ENCODE results near the gene CLP1. TPM values are rescaled to one million over a fixed set of nuclear protein-coding genes. Genes with fewer than 3 reads are reported as not detected.

The CLP1 gene
- total RNA-seq (10 to 100 TPM; 12.8 to 18.5 (median 14.7) TPM), polyA plus RNA-seq (10 to 100 TPM; 10.1 to 10.3 TPM), total RNA-seq (10.0 reads per million, percentile 35 among the genes with 10 or more reads in this experiment)

DNA sequence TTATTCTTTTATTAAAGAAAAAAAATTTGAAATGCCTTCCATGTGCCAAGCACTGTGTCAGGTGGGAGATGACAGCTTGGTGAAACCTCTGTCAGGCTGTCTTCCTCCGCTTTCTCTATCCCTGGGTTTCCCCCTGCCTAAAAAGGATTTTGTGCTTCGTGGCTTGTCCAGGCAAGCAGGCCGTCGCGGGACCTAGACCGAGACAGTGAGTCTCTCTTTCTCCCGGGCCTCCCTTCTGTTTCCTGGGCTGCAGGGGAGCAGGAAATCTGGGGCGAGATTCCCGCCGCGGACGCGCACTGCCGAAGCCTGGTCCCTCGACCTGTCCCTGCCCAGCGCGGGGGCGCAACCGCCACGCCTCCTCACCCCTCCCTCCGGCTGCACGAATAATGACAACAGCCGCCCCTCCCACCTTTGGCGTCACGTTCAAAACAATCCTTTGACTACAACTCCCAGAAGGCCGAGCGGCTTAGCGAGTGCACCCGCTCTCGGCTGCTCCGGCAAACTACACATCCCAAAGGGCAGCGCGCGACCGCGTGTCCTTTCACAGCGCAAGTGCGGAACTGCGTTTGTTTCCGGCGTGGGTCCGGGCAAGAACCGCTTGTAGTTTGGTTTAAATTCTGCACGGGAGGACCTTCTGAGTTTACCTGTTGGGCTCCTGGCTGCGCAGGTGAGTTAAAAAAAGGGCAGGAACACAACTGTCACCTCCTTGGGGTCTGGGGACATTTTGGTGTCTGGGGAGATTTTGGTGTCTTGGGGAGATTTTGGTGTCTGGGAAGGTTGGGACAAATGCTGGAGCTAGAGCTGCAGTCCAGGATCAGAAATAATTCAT, at the start of gene CLP1:
Gene CLP1, plus strand, starts transcription at position 569 of the 829 bp plus-strand sequence. CDS start 1,715 bp downstream, outside the sequence.
- Histone ChIP-seq H3K4me3 (ENCODE audit: low read length) (peak within 1 kb of the TSS; percentile 64), H3K27ac (ENCODE audit: low read depth, low read length) (peak within 1 kb of the TSS; percentile 92), H3K36me3 (ENCODE audit: control insufficient read depth in 2 of 3, insufficient read depth in 3 of 3, low read length in 3 of 3) (peaks cover 16 to 32% (median 21%) of the 10 kb centered on the region in 3 experiments), H3K9me3 (ENCODE audit: control insufficient read depth in 2 of 3, low read length in 3 of 3) (no peaks in the 10 kb centered on the region), H3K4me1 (ENCODE audit: control insufficient read depth in 2 of 2, insufficient read depth in 2 of 2, low read length in 2 of 2) (peaks cover 4 to 10% of the 10 kb centered on the region in 2 donors), H3K27me3 (ENCODE audit: control insufficient read depth in 2 of 2, insufficient read depth in 2 of 2, low read length in 2 of 2) (no peaks in the 10 kb centered on the region)
- peaks cover 8 to 45% (median 36%) of the 10 kb centered on the region in 7 donors for H3K4me1 Mint-ChIP-seq
- peak within 1 kb of the TSS; percentile 88 to 98 (median 94) for H3K27ac Mint-ChIP-seq
- H3K9me3 Mint-ChIP-seq, result no peaks in the 10 kb centered on the region
- peak within 1 kb of the TSS; percentile 89 to 100 (median 94) for H3K4me3 Mint-ChIP-seq
- POLR2A ChIA-PET, result interaction anchor here (0.8 to 2.0 kb wide), 8 partner anchors 10 to 175 kb away, joined by 3 to 13 read pairs (median 4); partner anchors contain the start of genes MED19, TMX2 and UBE2L6
- ATAC-seq, result peak; percentile 99
- no peaks in the 10 kb centered on the region for H3K27me3 Mint-ChIP-seq
- DNase-seq, result peak; percentile 87 to 99 (median 98)
- H3K36me3 Mint-ChIP-seq, result peaks cover 4 to 22% (median 11%) of the 10 kb centered on the region in 5 donors
- CTCF ChIA-PET, result interaction anchor here (0.8 to 1.4 kb wide), 2 partner anchors 9 to 14 kb away, joined by 3 to 4 read pairs; no protein-coding TSS in a partner anchor
- intact Hi-C loops (cut with micrococcal nuclease), result loop anchor here (1.0 to 5.0 kb wide), 17 partner anchors 8 to 1893 kb away; partner anchors contain the start of genes MED19 (in 2 of the 2), SELENOH (in 2 of the 2), SSRP1 (in 2 of the 2) and TIMM10 (in 2 of the 2)

DNA sequence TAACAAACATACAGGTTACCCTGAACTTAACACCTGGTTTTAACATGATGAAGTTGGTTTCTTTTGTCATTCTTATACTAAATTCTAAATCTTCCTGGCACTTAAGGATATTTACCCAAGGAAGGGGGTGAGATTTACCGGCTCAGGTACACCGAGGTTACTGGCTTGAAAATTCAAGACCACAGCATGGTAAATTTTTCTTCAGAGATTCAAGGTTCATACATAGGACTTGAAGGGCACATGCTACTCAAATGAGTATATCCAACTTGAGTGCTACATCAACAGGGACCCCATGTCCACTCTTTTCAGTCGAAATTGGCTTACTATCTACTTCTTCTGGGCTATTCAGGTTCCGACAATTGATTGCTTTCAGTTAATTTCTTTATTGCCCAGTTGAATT, 47.4 kb upstream of the CLP1 start:
- ChIA-PET CTCF (no interaction called here), POLR2A (no interaction called here)
- no peak for DNase-seq
- no peaks in the 10 kb centered on the region for H3K27me3 ChIP-seq (ENCODE audit: control insufficient read depth in 2 of 2, insufficient read depth in 2 of 2, low read length in 2 of 2)
- H3K27ac ChIP-seq (ENCODE audit: low read depth, low read length), result no peak overlapping the region
- no peak overlapping the region for H3K27ac Mint-ChIP-seq
- H3K27me3 Mint-ChIP-seq, result peaks cover 0 to 22% (median 6%) of the 10 kb centered on the region in 5 donors
- no peak overlapping the region for H3K4me3 ChIP-seq (ENCODE audit: low read length)
- H3K4me1 ChIP-seq (ENCODE audit: control insufficient read depth in 2 of 2, insufficient read depth in 2 of 2, low read length in 2 of 2), result no peaks in the 10 kb centered on the region
- no peak for ATAC-seq
- no peaks in the 10 kb centered on the region for H3K36me3 Mint-ChIP-seq
- no peaks in the 10 kb centered on the region for H3K36me3 ChIP-seq (ENCODE audit: control insufficient read depth in 2 of 3, insufficient read depth in 3 of 3, low read length in 3 of 3)
- intact Hi-C loops (cut with micrococcal nuclease), result no loop called here
- H3K4me1 Mint-ChIP-seq, result no peaks in the 10 kb centered on the region
- peaks cover 0 to 2% (median 0%) of the 10 kb centered on the region in 11 donors for H3K9me3 Mint-ChIP-seq
- no peak overlapping the region for H3K4me3 Mint-ChIP-seq
- no peaks in the 10 kb centered on the region for H3K9me3 ChIP-seq (ENCODE audit: control insufficient read depth in 2 of 3, low read length in 3 of 3)

DNA sequence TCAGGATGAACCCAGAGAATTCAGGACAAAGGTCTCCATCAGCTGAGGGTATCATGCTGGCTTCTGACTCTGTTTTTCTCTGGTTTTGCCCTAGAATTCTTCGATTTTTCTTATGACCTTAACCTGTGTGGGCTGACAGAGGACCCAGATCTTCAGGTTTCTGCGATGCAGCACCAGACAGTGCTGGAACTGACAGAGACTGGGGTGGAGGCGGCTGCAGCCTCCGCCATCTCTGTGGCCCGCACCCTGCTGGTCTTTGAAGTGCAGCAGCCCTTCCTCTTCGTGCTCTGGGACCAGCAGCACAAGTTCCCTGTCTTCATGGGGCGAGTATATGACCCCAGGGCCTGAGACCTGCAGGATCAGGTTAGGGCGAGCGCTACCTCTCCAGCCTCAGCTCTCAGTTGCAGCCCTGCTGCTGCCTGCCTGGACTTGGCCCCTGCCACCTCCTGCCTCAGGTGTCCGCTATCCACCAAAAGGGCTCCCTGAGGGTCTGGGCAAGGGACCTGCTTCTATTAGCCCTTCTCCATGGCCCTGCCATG, 43.3 kb upstream of the CLP1 start:
- Histone ChIP-seq H3K4me3 (ENCODE audit: low read length) (no peak overlapping the region), H3K9me3 (ENCODE audit: control insufficient read depth in 2 of 3, low read length in 3 of 3) (peaks cover 0 to 2% (median 0%) of the 10 kb centered on the region in 3 experiments), H3K27me3 (ENCODE audit: control insufficient read depth in 2 of 2, insufficient read depth in 2 of 2, low read length in 2 of 2) (no peaks in the 10 kb centered on the region), H3K27ac (ENCODE audit: low read depth, low read length) (no peak overlapping the region), H3K36me3 (ENCODE audit: control insufficient read depth in 2 of 3, insufficient read depth in 3 of 3, low read length in 3 of 3) (no peaks in the 10 kb centered on the region), H3K4me1 (ENCODE audit: control insufficient read depth in 2 of 2, insufficient read depth in 2 of 2, low read length in 2 of 2) (no peaks in the 10 kb centered on the region)
- no peaks in the 10 kb centered on the region for H3K4me1 Mint-ChIP-seq
- no peak overlapping the region for H3K27ac Mint-ChIP-seq
- intact Hi-C loops (cut with micrococcal nuclease), result no loop called here
- DNase-seq, result no peak
- peaks cover 0 to 3% (median 2%) of the 10 kb centered on the region in 11 donors for H3K9me3 Mint-ChIP-seq
- no peak overlapping the region for H3K4me3 Mint-ChIP-seq
- peaks cover 6 to 14% (median 7%) of the 10 kb centered on the region in 5 donors for H3K27me3 Mint-ChIP-seq
- ChIA-PET CTCF (no interaction called here), POLR2A (no interaction called here)
- no peaks in the 10 kb centered on the region for H3K36me3 Mint-ChIP-seq
- ATAC-seq, result no peak

DNA sequence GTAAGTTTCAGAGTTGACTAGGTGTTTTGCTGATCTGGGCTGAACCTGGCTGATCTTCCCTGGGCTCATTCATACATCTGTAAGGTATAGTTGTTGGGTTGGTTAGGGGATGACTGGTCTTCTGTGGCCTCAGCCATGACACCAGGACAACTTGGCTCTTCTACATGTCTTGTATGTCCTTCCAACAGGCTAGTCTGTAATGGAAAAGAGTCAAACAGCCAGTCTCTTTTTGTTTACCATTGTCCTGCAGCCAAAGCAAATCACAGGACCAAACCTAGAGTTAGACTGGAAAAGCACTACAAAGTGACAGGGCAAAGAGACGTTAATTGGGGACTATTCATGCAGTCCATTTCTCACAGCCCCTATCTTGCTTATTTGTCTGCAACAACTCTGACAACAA, 42.3 kb upstream of the CLP1 start:
- Histone ChIP-seq H3K36me3 (ENCODE audit: control insufficient read depth in 2 of 3, insufficient read depth in 3 of 3, low read length in 3 of 3) (no peaks in the 10 kb centered on the region), H3K4me3 (ENCODE audit: low read length) (no peak overlapping the region), H3K27ac (ENCODE audit: low read depth, low read length) (no peak overlapping the region), H3K4me1 (ENCODE audit: control insufficient read depth in 2 of 2, insufficient read depth in 2 of 2, low read length in 2 of 2) (no peaks in the 10 kb centered on the region), H3K9me3 (ENCODE audit: control insufficient read depth in 2 of 3, low read length in 3 of 3) (peaks cover 0 to 10% (median 0%) of the 10 kb centered on the region in 3 experiments), H3K27me3 (ENCODE audit: control insufficient read depth in 2 of 2, insufficient read depth in 2 of 2, low read length in 2 of 2) (no peaks in the 10 kb centered on the region)
- Mint-ChIP-seq H3K27ac (no peak overlapping the region), H3K27me3 (peaks cover 6 to 14% (median 7%) of the 10 kb centered on the region in 5 donors), H3K9me3 (peaks cover 0 to 12% (median 4%) of the 10 kb centered on the region in 11 donors), H3K36me3 (no peaks in the 10 kb centered on the region), H3K4me3 (no peak overlapping the region), H3K4me1 (no peaks in the 10 kb centered on the region)
- ChIA-PET POLR2A (no interaction called here), CTCF (no interaction called here)
- no peak for ATAC-seq
- intact Hi-C loops (cut with micrococcal nuclease), result no loop called here
- no peak for DNase-seq

DNA sequence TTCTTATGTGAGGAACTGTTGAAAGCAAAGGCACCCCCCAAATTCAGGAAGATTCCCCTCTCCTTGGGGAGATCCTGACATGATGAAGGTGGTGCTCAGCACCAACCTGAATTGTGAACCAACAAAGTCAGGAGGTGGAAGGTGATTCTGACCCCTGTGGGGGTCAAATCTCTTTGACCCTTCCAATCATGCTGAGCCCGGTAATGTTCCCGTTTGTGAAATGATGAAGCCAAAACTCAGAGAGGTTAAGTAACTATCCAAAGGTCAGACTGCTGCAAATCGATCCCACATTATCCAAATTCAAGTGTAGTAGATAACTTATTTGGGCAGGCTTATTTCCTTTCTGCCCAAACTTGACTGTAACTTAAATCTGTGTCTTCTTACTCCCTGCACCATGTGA, 41.0 kb upstream of the CLP1 start:
- Histone ChIP-seq H3K4me3 (ENCODE audit: low read length) (no peak overlapping the region), H3K27me3 (ENCODE audit: control insufficient read depth in 2 of 2, insufficient read depth in 2 of 2, low read length in 2 of 2) (no peaks in the 10 kb centered on the region), H3K4me1 (ENCODE audit: control insufficient read depth in 2 of 2, insufficient read depth in 2 of 2, low read length in 2 of 2) (no peaks in the 10 kb centered on the region), H3K36me3 (ENCODE audit: control insufficient read depth in 2 of 3, insufficient read depth in 3 of 3, low read length in 3 of 3) (no peaks in the 10 kb centered on the region), H3K9me3 (ENCODE audit: control insufficient read depth in 2 of 3, low read length in 3 of 3) (peaks cover 0 to 13% (median 0%) of the 10 kb centered on the region in 3 experiments), H3K27ac (ENCODE audit: low read depth, low read length) (no peak overlapping the region)
- Mint-ChIP-seq H3K4me1 (no peaks in the 10 kb centered on the region), H3K27ac (no peak overlapping the region), H3K27me3 (peaks cover 6 to 9% (median 7%) of the 10 kb centered on the region in 5 donors), H3K9me3 (peaks cover 0 to 25% (median 6%) of the 10 kb centered on the region in 11 donors), H3K36me3 (no peaks in the 10 kb centered on the region), H3K4me3 (no peak overlapping the region)
- POLR2A ChIA-PET, result no interaction called here
- DNase-seq, result no peak
- intact Hi-C loops (cut with micrococcal nuclease), result no loop called here
- CTCF ChIA-PET, result no interaction called here
- ATAC-seq, result no peak

DNA sequence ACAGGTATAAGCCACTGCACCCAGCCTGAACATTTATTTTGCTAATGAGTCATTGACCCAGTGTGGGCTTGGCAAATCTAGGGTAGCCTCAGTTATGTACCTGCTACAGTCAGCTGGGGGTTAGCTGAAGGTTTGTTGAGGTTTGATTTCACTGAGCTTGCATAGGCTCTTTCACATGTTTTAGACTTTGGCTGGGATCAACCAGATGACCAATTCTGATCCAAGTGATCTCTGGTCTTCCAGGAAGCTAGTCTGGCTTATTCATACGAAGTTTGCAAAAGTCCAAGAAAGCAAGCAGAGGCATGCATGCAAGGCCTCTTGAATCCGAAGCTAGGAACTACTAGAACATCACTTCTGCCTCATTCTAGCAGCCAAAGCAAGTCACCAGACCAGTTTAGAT, 39.1 kb upstream of the CLP1 start:
- peaks cover 0 to 25% (median 6%) of the 10 kb centered on the region in 11 donors for H3K9me3 Mint-ChIP-seq
- Histone ChIP-seq H3K9me3 (ENCODE audit: control insufficient read depth in 2 of 3, low read length in 3 of 3) (peaks cover 0 to 13% (median 0%) of the 10 kb centered on the region in 3 experiments), H3K27ac (ENCODE audit: low read depth, low read length) (no peak overlapping the region), H3K36me3 (ENCODE audit: control insufficient read depth in 2 of 3, insufficient read depth in 3 of 3, low read length in 3 of 3) (no peaks in the 10 kb centered on the region), H3K27me3 (ENCODE audit: control insufficient read depth in 2 of 2, insufficient read depth in 2 of 2, low read length in 2 of 2) (no peaks in the 10 kb centered on the region), H3K4me1 (ENCODE audit: control insufficient read depth in 2 of 2, insufficient read depth in 2 of 2, low read length in 2 of 2) (no peaks in the 10 kb centered on the region), H3K4me3 (ENCODE audit: low read length) (no peak overlapping the region)
- POLR2A ChIA-PET, result no interaction called here
- intact Hi-C loops (cut with micrococcal nuclease), result no loop called here
- H3K4me3 Mint-ChIP-seq, result no peak overlapping the region
- CTCF ChIA-PET, result no interaction called here
- no peak overlapping the region for H3K27ac Mint-ChIP-seq
- H3K4me1 Mint-ChIP-seq, result peaks cover 0 to 2% (median 0%) of the 10 kb centered on the region in 7 donors
- H3K27me3 Mint-ChIP-seq, result peaks cover 0 to 19% (median 10%) of the 10 kb centered on the region in 5 donors
- no peaks in the 10 kb centered on the region for H3K36me3 Mint-ChIP-seq
- no peak for DNase-seq
- no peak for ATAC-seq

Data from naive thymus-derived CD4-positive, alpha-beta T cell (primary cell).